ENCODE data around the gene BLVRA.
A peak's percentile ranks its signal among the peaks of the same experiment; 100 is the strongest.
"Not testable (repeated sequence)": the region's sequence is repeated elsewhere in the genome, so short reads cannot be mapped to it uniquely, and the experiment has no call there.

Gene BLVRA, protein sequence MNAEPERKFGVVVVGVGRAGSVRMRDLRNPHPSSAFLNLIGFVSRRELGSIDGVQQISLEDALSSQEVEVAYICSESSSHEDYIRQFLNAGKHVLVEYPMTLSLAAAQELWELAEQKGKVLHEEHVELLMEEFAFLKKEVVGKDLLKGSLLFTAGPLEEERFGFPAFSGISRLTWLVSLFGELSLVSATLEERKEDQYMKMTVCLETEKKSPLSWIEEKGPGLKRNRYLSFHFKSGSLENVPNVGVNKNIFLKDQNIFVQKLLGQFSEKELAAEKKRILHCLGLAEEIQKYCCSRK

DNA sequence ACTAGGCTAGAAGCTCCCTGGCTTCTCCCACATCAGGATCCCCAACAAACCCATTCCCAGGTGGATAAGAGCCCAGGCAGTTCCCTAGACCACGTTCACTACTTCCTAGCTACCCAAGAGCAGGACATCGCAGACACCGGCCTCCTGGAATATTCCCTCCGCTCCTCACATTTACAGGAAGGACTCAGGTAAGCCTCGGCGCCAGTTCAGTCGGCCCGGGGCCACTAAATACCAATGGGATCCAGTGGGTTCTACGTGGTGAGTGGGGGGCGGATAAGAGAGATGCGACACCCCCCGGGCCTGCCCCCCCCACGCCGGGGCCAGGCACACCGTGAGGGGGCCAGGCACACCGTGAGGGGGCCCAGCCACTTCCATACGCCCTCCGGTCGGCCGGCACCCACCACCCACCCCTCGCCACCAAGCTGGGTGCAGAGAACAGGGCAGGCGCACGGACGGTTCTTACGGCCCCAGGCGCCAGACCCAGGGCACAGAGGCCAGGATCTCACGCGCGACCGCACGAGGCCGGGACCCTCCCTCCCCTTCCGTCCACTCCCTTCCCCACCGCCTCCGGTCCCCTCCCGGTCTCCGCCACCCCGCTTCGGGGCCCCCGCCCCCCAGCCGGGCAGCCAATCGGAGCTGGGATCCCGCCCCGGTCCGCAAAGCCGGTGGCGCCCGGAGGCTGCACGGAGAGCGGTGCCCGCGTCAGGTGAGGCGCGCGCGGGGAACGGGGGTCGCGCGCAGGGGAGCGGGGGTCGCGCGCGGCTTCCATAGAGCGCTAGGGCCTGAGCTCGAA is at the start of gene BLVRA:
BLVRA (plus strand) TSS at position 652 of the 793 bp plus-strand sequence. CDS start 12,479 bp downstream, outside the sequence.
- peak; percentile 78 for DNase-seq (ENCODE audit: low spot score)

DNA sequence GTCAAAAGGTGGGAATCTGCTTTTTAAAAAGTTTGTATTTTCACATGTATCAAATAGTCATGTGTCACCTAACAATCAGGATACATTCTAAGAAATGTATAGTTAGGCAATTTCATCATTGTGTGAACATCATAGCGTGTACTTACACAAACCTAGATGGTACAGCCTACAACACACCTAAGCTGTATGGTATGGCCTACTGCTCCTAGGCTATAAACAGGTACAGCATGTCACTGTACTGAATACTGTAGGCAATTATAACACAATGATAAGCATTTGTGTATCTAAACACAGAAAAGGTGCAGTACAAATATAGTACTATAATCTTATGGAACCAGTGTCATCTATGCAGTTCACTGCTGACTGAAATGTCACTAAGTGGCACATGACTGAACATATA is 47.0 kb upstream of the BLVRA start:
- DNase-seq (ENCODE audit: low spot score): no peak

DNA sequence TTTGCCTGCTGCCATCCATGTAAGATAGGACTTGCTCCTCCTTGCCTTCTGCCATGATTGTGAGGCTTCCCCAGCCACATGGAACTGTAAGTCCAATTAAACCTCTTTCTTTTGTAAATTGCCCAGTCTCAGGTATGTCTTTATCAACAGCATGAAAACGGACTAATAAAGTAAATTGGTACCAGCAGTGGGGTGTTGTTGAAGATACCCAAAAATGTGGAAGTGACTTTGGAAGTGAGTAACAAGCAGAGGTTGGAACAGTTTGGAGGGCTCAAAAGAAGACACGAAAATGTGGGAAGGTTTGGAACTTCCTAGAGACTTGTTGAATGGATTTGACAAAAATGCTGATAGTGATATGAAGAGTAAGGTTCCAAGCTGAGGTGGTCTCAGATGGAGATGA is 42.5 kb upstream of the BLVRA start:
- DNase-seq (ENCODE audit: low spot score): not testable (repeated sequence)

DNA sequence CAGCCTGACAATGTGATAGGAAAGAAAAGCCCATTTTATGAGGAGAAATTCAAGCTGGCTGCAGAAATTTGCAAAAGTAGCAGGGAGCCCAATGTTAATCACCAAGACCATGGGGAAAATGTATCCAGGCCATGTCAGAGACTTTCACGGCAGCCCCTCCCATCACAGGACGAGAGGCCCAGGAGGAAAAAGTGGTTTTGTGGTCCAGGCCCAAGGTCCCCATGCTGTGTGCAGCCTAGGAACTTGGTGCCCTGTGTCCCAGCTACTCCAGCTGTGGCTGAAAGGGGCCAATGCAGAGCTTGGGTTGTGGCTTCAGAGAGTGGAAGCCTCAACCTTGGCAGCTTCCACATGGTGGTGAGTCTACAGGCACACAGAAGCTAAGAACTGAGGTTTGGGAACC is 41.9 kb upstream of the BLVRA start:
- no peak for DNase-seq (ENCODE audit: low spot score)

DNA sequence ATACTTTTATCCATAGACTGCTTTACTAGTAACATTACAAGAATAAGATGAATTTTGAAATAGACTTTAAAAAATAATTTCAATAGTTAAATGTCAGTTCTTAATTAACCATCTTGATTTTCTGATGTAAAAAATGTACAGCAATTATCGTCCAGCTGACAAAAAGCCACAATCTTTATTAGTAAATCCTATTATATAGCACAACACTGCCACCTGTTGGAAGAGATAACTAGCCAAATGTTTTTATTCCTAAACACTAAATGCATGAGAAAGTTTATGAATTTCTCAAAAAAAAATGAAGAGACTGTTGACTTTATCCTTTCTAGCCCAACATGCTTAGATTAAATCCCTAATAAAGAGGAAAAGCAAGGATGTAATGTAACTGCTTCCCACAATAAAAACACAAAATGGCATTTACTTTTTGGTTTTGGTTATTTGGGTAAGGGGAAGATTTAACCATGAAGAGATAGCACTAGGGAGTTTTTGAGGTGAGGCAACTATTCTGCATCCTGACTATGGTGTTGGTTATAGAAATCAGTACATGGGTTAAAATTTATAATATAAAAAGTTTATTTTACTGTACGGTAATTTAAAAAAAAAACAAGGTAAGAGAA is 37.2 kb upstream of the BLVRA start:
- DNase-seq (ENCODE audit: low spot score): no peak

DNA sequence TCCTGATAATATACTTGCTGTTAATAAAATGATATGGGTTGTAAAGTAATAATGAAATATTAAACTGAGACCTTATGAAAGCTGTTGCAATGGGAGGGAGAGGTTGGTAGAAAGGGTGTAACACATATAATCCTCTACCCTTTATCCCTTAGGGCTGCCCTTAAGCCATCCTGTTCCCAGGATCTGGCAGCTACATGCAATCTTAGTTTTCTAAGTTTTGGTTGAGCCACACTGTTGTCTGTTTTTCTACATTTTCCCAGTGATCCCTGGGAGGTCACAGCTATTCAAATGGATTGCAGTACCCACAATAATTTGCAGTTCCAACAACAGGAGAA is 35.5 kb upstream of the BLVRA start:
- DNase-seq (ENCODE audit: low spot score): no peak

DNA sequence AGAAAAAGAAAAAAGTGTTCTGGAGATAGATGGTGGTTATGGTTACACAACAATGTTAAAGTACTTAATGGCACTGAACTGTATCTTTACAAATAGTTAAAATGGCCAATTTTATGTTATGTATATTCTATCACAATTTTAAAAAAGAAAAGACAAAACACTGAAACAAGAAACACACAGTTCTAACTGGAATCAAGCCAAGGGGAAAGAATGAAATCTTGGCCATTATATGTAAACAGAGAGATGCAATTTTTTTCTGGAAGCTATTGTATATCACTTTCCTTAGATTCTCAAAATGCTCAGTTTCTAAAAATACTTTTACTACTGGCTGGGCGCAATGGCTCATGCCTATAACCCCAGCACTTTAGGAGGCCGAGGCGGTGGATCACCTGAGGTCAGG is 33.2 kb upstream of the BLVRA start:
- no peak for DNase-seq (ENCODE audit: low spot score)

DNA sequence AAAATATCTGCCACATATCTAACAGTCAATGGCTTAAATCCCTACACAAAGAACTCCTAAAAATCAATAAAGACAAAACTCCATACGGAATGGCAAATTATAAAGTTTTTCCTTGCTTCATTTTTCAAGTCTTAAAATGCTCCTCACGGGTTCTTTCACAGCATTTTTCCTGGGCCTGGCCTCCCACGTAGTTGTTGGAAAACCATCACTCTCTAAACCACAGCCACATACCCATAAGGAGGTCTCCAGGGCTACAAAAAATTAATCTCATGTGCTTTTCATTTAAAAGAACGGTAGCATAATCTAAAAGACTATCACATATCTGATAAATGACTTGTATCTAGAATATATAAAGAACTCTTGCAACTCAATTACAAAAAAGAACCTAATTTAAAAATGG is 32.0 kb upstream of the BLVRA start:
- no peak for DNase-seq (ENCODE audit: low spot score)

DNA sequence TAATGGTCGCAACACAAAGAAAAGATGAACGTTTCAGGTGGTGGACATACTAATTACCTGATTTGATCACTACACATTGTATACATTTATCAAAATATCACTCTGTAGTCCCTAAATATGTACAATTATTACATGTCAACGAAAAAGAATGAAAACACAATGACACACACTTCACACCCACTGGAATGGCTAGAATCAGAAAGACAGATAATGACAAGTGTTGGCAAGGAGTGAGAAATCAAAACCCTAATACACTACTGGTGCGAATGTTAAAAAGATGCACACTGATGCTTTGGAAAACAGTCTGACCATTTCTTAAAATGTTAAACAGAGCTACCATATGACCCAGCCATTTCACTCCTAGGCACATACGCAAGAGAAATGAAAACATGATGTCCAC is 31.5 kb upstream of the BLVRA start:
- DNase-seq (ENCODE audit: low spot score): no peak

DNA sequence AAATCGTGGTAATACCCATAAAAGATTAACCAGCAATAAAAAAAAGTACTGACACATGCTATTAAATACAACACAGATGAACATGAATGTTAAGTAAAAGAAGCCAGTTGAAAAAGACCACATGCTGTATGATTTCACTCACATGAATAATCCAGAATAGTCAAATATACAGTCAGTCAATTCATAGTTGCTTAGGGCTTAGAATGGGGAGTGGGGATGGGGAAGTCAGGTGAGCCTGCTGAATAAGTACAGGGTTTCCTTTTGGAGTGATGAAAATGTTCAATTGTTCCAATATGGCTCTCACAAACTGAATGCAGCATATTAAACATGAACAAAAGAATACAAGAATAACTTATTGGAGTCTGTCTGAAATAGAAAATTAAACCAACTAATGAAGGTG is 31.0 kb upstream of the BLVRA start:
- no peak for DNase-seq (ENCODE audit: low spot score)

DNA sequence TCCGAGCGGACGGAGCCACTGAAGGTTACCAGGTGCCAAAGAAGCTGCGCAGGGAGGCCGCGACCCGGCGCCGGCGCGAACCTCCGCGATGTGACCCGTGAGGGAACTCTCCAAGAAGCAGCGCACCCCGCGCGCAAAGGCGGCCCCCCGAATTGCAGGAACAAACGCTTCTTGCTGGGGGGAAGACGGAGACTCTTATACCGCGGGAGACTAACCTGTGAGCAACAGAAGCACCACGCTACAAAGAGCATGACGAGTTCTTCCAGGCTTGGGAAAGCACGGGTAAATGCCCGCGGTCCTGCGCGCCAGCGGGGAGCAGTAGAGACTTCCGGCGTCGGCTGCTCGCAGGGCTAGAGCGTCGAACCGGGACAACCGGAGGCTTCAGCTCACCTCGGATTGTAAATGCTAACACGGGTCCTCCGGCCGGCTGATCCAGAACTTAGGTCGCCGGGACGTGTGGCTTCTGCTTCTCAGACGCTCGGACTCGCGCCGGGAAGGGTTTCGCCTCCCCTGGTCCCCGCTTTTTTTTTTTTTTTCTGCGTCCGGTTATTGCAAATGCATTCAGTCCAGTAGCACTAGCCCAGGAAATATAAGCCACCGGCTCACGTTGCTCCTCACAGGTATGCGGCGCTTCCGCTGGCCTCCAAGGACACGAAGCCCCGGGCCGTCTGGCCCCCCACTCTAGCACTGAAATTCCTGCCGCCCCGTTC is 29.1 kb upstream of the BLVRA start, which contains the start of gene COA1:
COA1 (minus strand) TSS at position 310 of the 710 bp plus-strand sequence. CDS start 80,909 bp downstream, outside the sequence.
- peak; percentile 88 for DNase-seq (ENCODE audit: low spot score)

DNA sequence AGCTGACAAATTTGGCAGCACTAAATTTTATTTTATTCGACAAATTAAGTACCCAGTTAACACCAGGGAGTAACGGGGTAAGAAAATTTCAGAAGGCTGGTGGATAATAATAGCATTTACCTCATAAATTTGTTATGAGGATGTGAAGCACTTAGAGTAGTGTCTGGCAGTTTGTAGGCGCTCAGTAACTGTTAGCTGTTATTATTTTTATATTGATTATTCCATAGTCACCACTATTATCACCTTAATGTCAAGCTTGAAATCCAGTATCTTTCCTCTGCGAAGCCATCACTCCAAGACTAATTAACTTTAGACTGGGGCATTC is 28.6 kb upstream of the BLVRA start:
- no peak for DNase-seq (ENCODE audit: low spot score)

DNA sequence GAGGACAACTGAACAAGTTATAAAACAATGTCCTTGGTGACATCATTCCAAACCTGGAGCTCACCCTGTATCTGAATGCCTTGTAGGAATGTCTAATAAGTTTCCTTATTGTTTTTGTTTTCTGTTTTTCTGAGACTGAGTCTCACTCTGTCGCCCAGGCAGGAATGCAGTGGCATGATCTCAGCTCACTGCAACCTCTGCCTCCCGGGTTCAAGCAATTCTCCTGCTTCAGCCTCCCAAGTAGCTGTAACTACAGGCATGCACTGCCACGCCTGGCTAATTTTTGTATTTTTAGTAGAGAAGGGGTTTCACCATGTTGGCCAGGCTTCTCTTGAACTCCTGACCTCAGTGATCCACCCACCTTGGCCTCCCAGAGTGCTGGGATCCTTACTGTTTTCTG is 27.0 kb upstream of the BLVRA start:
- not testable (repeated sequence) for DNase-seq (ENCODE audit: low spot score)

DNA sequence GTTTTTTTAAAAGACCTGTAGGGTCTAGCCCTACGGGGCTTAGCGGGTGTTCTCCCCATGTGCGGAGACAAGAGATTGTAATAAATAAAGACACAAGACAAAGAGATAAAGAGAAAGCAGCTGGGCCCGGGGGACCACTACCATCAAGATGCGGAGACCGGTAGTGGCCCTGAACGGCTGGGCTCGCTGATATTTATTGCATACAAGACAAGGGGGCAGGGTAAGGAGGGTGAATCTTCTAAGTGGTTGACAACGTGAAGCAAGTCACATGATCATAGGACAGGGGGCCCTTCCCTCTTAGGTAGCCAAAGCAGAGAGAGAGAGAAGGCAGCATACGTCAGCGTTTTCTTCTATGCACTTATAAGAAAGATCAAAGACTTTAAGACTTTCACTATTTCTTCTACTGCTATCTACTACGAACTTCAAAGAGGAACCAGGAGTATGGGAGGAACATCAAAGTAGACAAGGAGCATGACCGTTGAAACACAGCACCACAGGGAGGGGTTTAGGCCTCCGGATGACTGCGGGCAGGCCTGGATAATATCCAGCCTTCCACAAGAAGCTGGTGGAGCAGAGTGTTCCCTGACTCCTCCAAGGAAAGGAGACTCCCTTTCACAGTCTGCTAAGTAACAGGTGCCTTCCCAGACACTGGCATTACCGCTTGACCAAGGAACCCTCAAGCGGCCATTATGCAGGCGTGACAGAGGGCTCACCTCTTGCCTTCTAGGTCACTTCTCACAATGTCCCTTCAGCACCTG is 23.7 kb upstream of the BLVRA start:
- not testable (repeated sequence) for DNase-seq (ENCODE audit: low spot score)

DNA sequence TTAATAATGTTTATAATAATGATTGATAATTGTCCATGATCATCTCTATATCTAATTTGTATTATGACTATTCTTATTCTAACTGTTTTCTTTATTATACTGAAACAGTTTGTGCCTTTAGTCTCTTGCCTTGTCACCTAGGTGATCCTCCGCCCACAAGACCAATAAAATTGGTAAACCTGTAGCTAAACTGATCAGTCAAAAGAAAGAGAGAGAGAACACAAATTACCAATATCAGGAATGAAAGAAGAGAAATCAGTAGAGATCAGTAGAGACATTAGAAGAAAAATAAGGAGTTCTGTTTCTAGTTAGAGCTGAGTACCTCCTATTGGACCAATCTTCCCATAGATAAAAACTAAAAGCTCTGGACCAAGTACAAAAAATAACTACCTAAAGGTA is 23.1 kb upstream of the BLVRA start:
- DNase-seq (ENCODE audit: low spot score): no peak

DNA sequence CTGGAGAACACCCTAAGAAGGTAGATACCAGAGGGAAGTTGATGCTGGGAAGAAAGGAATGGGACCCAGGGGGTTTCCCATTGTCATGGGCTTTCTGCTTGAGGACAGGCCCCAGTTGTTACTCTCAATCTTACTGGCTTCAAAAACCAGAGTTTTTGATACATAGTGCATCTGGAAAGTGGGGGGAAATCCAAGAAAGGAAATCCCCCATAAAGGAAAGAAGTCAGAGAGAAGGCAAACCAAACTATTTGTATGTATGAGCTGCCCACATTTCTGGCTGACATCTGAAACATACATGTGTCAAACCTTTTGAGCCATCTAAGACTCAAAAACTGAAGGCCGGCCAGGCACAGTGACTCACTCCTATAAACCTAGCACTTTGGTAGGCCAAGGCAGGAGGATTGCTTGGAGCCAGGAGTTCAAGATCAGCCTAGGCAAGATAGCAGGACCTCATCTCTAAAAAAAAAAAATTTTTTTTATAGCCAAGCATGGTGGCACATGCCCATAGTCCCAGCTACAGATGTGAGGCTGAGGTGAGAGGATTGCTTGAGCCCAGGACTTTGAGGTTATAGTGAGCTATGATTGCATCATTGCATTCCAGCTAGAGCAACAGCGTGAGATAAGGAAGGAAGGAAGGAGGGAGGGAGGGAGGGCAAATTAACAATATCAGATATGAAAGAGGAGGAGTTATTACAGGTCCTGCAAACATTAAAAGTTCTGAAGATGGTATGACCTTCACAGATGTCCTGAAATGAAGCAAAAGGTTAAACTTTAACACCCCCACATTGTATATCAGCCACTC is 22.5 kb upstream of the BLVRA start:
- DNase-seq (ENCODE audit: low spot score): no peak

DNA sequence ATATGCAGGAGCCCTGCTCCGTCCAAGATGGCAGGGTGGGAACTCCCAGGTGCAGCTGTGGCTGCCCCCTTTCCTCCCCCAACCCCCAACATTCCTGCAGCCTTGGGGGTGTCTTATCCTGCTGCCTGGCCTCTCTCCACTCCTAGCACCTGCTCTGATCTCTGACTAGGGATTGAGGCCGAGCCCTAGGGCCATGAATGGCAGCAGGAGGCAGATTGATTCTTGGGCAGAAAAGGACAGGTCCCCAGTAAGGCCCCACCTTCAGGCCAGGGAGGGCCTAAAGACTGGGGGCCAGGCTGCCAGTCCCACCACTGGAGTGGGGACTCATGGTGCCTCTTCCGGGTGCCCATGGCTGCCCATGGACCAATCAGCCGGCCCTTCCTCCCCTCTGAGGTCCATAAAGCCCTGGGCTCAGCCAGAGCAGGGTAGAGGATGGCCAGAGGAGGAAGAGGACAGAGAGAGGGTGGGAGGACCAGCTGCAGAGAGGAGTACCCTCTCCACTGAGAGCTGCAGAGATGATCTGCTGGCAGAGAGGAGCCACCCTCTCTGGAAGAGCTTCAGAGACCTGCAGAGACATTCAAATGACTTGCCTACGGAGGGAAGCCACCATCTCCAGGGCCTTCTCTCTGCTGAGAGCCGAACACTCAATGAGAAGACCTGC is 20.9 kb upstream of the BLVRA start:
- DNase-seq (ENCODE audit: low spot score): no peak

DNA sequence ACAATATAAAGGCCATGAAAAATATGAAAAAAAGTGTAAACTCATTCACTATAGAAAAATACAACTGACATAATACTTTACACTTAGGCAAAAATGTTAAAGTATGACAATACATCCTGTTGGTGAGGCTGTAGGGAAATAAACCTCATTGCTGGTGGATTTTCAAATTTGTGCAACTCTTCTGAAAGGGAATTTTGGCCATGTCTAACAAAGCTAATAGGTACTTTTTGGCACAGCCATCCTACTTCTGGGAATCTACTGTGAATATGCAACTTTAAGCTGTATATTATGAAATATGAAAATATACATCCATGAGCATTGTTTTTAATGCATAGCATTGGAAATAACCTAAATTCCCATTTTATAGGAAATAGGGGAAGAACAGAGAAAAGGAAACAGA is 15.8 kb upstream of the BLVRA start:
- no peak for DNase-seq (ENCODE audit: low spot score)

DNA sequence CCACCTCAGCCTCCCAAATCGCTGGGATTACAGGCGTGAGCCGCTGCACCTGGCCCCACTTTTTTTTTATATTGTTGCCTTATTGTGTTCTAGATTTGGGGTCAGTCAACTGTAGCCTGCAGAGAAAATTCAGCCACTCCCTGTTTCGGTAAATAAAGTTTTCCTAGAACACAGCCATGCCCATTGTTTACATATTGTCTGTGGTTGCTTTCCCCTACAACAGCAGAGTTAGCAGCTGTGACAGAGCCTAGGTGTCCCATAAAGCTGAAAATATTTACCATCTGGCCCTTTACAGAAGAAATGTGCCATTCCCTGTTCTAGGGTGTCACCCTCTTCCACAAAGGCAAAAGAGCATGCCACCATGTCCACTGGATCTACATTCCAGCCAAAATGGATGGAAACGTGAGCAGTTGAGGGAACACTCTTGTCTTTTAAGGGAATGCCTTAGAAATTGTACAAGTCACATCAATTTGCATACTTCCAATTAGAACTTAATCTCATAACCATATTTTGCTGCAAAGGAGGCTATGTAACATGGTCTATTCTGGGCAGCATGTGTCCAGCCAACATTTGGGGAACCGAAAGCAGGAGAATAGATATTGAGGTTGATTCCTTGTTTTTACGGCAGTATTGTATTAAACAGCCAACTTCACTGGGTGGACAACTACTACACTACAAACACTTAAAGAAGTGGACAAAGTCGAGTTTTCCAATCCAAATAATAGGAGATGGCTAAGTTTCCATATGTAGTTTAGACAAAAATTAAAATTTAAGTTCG is 11.0 kb upstream of the BLVRA start:
- no peak for DNase-seq (ENCODE audit: low spot score)

All from ecto neural progenitor cell (in vitro differentiated cells).